Ecto neural progenitor cell (in vitro differentiated cells): ENCODE data around the gene MCM5.
"Not testable (repeated sequence)": the region's sequence is repeated elsewhere in the genome, so short reads cannot be mapped to it uniquely, and the experiment has no call there.

ENCODE experiments used
- DNase-seq: peaks from one replicate; pipeline ENCODE4 v3.0.0-alpha.2; 2018; ENCODE audit warnings: low spot score

The MCM5 gene

DNA sequence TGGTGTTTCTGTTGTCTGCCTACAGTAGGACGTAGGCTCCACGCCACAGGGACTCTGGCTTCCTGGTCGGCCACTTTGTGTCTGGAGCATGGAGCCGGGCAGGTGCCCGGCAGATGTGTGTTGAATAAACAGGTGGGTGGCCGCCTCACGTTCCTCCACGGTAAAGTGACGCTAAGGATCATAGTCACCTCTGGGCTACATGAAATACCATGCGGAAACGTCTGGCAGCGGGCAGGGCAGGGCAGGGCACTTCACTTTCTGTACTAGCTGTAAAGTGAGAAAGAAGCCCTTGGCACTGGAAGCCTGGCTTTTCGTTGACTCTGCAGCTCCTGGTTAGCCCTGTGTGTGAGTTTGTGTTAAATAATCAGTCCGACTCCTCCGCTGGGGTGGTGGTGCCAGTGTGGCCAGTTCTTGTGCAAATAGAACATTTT, 52.4 kb downstream of the MCM5 start:
- DNase-seq, result no peak

DNA sequence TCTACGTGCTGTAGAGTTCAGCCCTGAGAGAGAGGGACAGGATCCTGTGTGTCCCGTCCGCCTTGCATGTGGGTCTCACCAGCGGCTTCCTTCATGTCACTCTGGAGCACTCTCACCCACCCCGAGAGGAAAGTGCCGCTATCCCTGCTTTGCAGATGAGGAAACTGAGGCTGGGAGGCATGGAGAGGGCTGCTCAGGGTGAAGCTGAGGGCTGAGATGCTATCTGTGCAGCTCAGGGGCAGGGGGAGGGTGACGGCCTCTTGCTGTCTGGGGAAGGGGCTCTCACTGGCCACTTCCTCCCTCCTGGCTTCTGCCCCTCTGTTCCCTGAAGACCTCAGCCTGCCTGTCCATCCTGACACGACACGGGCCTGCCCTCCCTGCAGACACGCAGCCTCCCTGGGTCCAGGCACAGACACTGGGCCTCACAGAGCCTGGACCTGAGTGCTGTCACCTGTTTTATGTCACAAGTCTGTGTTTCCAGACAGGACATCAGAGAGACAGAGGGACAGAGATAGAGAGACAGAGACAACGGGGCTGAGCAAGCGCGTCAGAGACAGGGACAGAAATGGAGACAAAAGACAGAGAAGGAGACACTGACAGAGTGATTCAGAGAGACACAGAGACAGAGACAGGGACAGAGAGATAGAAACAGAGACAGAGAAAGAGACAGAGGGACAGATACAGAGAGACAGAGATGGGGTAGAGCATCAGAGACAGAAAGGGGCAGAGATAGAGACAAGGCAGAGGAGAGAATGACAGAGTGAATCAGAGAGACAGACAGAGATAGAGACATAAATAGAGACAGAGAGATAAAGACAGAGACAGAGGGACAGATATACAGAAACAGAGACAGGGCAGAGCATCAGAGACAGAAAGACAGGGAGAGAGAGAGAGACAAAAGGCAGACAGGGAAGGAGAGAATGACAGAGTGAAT, 53.1 kb downstream of the MCM5 start:
- DNase-seq, result no peak

DNA sequence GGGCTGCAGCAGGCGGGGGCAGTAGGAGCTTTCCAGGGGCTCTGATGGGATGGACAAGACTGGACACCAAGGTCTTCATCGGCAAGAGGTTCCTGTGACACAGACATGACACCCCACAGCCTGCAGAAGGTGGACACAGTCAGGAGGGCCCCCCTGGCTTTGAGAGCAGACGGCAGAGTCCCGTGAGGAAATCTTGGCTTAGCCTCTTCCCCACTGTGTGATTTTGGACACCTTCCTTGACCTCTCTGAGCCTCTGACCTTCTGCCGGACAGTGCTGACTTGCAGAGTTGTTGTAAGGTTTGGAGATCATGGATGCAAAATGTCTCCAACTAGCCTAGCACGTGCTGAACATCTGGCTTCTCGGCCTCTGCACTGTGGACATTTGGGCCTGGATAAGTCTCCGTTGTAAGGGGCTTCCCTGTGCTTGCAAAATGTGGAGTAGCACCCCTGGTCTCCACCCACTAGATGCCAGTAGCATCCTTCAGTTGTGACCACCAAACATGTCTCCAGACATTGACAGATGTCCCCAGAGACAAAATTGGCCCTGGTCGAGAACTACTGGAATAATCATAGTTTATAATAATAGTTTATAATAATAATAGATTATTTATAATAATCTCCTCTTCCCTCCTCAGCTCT, 54.6 kb downstream of the MCM5 start:
- no peak for DNase-seq

DNA sequence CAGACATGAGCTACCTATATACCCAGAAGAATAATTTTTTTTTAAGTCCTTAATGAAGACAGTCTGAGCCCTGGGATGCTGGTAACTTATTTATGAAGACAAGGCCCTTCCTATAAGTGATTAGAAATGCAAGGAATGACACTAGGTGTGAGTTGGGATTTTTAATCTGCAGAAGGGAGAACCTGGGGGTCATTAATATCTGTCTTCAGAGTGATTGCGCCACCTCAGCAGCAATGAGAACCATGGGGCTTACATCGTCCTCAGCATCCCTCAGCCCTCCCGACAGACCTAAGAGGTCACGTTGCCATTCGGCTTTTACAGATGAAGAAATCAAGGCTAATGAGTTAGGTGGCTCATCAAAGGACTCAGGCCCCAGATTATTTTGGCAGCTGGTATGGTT, 55.6 kb downstream of the MCM5 start:
- DNase-seq, result no peak

GRCh38 chr22:35456757-35457156, 56.8 kb downstream of the MCM5 start:
- DNase-seq, result no peak

DNA sequence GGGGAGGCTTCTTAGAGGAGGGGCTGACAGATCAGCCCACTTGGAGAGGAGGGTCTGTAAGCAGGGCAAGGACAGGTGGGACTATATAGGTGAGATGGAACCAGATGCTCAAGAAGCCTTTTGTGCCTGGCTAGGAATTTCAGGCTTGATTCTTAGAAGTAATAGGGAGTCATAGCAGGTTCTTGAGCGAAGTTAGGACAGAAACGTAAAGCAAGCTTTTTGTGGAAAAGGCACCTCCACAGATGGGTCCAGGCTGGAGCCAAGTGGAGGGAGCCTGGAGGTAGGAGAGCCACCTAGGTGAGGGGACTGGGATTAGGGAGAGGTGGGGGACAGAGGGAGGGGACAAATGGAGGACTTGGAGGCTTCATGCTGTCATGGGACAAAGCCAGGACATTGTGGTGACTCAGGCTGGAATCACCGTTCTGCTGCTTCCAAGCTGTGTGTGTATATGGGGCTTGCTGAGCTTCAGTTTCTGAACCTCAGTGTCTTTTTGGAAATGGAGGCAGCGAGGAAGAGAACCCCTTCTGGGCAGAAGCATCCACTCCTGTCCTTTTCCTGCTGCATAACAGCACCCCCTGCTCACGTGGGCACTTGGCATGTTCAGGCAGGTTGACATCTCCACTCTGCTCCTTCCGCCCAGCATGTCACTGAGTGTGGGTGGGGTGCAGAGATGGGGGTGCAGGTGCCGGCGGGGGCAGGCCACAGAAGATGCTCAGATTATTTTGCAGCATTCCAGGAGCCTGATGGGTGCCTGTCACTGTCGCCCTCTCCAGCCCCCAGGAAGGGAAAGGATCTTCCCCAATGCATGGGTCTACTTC, 58.0 kb downstream of the MCM5 start:
- DNase-seq, result no peak

GRCh38 chr22:35458547-35459422, 58.8 kb downstream of the MCM5 start:
- no peak for DNase-seq

DNA sequence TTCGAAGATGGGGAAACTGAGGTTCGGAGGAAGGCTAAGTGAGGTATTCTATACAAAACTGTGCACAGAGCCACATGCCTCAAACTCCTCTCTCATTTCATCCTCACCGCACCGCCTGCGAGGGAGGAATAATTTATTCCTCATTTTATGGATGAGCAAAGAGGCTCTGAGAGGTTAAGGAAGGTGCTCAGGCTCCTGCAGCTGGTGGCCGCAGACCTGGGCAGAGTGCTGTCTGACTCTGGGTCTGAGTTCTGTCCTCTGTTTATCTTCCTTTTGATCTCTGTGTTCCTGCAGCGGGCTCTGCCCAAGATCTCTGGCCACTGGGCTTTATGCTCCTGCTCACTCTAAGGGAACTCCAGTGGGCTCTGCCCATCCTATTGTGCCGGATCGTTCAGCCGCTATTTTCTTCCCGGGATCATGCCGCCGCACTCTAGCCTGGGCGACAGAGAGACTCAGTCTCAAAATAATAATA, 59.5 kb downstream of the MCM5 start:
- no peak for DNase-seq

DNA sequence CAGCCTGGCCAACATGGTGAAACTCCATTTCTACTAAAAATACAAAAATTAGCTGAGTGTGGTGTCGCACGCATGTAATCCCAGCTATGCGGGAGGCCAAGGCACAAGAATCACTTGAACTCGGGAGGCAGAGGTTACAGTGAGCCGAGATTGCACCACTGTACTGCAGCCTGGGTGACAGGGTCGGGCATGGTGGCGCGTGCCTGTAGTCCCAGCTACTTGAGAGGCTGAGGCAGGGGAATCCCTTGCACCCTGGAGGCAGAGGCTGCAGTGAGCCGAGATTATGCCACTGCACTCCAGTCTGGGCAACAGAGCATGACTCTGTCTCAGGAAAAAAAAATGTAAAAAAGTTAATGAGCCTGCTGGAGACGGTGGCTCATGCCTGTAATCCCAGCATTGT, 60.0 kb downstream of the MCM5 start:
- DNase-seq, result not testable (repeated sequence)

DNA sequence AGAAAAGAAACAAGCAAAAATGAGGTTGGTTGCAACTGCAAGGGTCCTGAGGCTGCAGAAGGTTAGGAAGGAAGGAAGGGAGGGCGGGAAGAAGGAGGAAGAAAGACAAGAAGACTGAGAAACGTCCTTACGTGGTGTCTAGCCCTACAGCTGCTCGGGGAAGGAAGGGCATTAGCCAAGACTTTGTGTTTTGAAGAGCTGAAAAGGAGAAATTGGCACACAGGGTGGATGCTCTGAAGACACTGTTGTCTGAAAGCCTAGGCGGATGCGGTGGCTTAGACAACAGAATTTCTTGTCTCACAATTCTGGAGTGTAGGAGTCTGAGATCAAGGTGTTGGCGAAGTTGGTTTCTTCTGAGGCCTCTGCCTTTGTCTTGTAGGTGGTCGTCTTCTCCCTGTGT, 60.7 kb downstream of the MCM5 start:
- no peak for DNase-seq

DNA sequence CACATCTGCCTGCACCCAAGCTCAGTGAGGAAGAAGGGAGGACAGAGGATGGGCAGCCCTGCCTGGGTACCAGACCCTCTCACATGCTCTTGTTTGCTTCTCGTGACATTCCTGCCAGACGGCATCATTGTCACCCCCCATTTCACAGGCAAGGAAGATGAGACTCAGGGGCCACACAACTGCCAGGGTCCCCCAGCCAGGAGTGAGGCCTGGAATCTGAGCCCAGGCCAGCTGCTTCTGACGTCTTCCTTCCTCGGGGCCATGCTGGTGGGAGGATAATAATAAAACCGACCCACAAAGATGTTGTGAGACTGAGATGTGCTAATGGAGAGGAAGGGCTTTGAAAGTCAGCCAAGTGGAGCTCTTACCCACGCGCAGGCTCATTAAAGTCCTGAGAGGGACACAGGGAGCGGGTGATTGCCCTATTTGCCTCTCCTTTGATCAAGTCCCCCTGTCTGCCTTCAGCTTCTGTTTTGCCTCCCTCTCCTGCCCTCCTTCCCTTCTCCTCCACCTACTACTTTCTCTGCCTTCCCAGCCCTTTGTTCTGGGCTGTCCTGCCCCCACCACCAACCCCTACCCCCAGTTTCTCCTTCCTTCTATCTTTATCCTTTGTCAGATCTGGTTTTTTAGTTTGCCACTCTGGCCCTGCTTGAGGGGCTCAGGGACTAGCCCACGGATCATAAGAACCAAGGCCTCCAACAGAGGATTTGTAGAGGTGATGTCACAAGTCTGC, 62.7 kb downstream of the MCM5 start:
- no peak for DNase-seq

DNA sequence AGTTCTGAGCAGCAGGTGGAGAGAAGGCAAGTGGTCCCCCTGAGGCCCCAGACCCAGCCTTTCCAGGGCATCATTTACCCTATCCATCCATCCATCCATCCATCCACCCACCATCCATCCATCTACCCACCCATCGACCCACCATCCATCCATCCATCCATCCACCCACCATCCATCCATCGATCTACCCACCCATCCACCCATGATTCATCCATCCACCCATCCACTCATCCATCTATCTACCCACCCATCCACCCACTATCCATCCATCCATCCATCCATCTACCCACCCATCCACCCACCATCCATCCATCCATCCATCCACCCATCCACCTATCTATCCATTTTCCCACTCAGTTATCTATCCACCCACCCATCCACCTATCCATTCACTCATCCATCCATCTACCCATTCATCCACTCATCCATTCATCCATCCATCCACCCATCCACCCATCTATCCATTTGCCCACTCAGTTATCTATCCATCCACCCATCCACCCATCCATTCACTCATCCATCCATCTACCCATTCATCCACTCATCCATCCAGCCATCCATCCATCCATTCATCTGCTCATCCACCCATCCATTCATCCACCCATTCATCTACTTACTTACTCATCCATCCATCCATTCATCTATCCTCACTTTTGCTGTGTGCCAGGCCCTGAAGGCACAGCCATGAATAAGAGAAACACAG, 63.4 kb downstream of the MCM5 start:
- no peak for DNase-seq

DNA sequence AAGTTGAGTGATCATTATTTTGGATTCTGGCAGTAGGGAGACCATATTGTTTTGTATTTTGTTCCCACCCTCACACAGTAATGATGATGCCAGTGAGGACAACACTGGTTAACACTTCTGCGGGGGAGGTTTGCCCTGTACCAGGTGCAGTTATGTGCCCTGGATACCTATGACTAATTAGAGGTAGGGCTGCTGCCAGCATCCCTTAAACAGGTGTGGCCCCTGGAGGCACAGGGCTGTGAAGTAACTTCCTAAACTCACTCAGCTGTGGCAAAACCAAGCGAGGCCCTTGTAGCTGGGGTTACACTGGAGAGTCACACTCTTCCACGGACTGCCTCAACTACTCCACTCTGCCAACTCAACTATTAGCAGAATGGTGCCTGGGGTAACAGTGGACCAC, 64.5 kb downstream of the MCM5 start:
- no peak for DNase-seq

DNA sequence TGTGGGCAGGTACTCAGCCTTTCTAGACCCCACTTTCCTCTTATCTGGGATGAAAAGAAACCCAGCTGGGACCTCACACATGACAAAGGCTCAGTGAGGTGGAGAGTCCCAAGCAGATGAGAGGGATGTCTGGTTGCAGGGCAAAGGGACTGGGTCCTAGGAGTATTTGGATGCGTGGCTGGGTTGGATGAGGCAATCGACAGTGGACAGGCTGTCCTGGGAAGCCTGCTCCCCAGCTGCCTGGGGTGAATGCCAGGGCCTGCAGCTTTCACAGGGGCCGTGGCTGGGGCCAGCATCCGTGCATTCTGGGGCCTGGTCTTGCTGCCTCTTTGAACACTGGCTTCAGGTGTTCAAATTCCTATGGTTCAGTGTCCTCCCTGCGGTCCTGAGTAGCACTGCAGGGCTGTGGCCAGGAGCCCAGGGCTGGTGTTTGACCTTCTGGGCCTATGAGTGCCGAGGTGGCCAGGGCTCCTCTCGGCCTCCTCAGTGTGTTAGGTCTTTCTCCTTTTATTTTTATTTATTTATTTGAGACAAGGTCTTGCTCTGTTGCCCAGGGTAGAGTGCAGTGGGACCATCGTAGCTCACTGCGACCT, 65.3 kb downstream of the MCM5 start:
- no peak for DNase-seq

GRCh38 chr22:35467681-35468434, 67.9 kb downstream of the MCM5 start:
- DNase-seq, result peak; percentile 72

DNA sequence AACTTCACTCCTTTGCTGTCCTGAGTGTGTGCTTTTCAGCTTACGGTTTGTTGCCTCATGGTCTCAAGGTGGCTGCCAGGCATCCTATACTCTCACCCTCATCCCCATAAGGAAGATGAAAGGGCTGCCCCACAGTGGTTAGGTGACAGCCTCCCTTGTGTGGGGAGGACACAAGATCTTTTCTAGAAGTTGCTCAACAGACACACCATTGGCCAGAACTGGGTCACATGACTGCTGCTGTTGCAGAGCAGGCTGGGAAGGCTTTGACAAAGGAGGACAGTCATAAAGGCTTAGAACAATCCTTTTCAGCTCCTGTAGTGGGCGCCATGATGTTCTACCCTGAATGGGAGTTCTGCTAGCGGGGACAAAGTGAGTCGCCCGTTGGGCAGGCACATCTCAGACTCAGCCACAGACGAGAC, 71.0 kb downstream of the MCM5 start:
- no peak for DNase-seq

DNA sequence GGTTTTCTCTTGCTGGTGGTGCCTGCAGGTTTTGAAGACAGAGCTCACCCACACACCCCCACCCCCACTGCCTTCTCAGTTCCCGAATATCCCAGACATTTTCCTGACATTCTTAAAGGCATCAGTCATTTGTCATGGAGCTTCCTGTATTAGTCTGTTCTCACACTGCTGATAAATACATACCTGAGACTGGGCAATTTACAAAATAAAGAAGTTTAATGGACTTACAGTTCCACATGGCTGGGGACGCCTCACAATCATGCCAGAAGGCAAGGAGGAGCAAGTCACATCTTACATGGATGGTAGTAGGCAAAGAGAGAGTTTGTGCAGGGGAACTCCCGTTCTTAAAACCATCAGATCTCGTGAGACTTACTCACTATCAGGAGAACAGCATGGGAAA, 71.6 kb downstream of the MCM5 start:
- not testable (repeated sequence) for DNase-seq

GRCh38 chr22:35472488-35472887, 72.5 kb downstream of the MCM5 start:
- no peak for DNase-seq

DNA sequence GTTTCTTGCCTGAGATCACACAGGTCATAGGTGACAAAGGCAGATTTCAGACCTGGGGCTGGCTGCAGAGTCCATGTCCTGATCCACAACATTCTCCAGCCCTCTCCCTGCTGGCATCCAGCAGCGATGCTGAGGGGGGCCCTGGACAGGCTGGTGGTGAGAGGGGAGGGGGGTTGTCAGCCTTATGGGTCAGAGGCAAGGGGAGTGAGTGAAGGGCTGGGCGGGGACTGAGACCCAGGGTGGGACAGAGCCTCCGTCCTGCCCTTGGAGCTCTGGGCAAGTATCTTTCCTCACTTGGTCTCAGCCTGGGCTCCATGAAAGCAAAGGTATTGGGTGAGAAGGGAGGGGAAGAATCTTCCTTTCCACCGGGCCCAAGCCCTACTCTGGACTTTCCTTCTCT, 74.0 kb downstream of the MCM5 start:
- DNase-seq, result no peak
